Thyroid gland (tissue), 4 donors: ENCODE data around the gene BUD23. TPM values are rescaled to one million over a fixed set of nuclear protein-coding genes. Genes with fewer than 3 reads are reported as not detected.

Experiments
- DNase-seq, 2 donors: peaks; one replicate each; pipeline ENCODE4 v3.0.0-alpha.2; 2019
- H3K27ac ChIP-seq, 3 donors: fragments of 200-600 bp; sonication (generic); 1 replicate in 2 of 3; 2 replicates in 1 of 3; pipeline ENCODE4 v1.5.1; 2016 to 2019; ENCODE audit warnings: mild to moderate bottlenecking in 1 of 3, moderate library complexity in 1 of 3
- H3K27me3 ChIP-seq: fragments of 200-600 bp; sonication (generic); one replicate; pipeline ENCODE4 v1.5.1; 2019
- H3K36me3 ChIP-seq, 2 donors: fragments of 200-600 bp; sonication (generic); one replicate each; pipeline ENCODE4 v1.5.1; 2016 to 2019
- H3K4me1 ChIP-seq, 2 donors: fragments of 200-600 bp; sonication (generic); one replicate each; pipeline ENCODE4 v1.5.1; 2017 to 2019
- H3K4me3 ChIP-seq, 3 donors: fragments of 200-600 bp; sonication (generic); replicated peaks in 1 of 3; 1 replicate in 2 of 3; 2 replicates in 1 of 3; pipeline ENCODE4 v1.5.1; 2016; ENCODE audit warnings: mild to moderate bottlenecking in 1 of 3
- H3K9me3 ChIP-seq: fragments of 200-600 bp; sonication (generic); one replicate; pipeline ENCODE4 v1.5.1; 2017
- POLR2A ChIP-seq, 2 donors: fragments of 450-650 bp; IDR thresholded peaks; one replicate each; pipeline ENCODE4 v1.6.1; 2017; ENCODE audit warnings: antibody characterized with exemption in 2 of 2, mild to moderate bottlenecking in 2 of 2, moderate library complexity in 1 of 2
- WGBS, 2 donors: methylation state at CpG; one replicate each; pipeline ENCODE4 v1.1.5; 2017; 5-methylcytosine and 5-hydroxymethylcytosine counted together
- intact Hi-C: fragments of 100-400 bp; cut with DNase I; formaldehyde crosslinking; loops from one replicate; pipeline ENCODE4 v1.15.1; 2023
- total RNA-seq, 4 donors: library from RNA; depleted of rRNA; stranded (reverse); fragments of >200 nt; gene quantifications; one replicate each; pipeline ENCODE4 v1.2.3, GENCODE V29; 2016
- TF ChIP-seq, protein P1 (sequence below), 6 experiments: fragments of 200-600 bp in 3 of 6; fragments of 450-650 bp in 3 of 6; sonication (generic) in 3 of 6; IDR thresholded peaks; one replicate each; pipeline ENCODE4 v1.5.1; 2016 to 2019; ENCODE audit warnings: antibody characterized with exemption in 6 of 6, mild to moderate bottlenecking in 2 of 6, inconsistent platforms in 1 of 6, moderate library complexity in 1 of 6

The BUD23 gene
- total RNA-seq, 4 donors from 2014 or later = 58.3 to 78.0 (median 64.9) TPM

DNA sequence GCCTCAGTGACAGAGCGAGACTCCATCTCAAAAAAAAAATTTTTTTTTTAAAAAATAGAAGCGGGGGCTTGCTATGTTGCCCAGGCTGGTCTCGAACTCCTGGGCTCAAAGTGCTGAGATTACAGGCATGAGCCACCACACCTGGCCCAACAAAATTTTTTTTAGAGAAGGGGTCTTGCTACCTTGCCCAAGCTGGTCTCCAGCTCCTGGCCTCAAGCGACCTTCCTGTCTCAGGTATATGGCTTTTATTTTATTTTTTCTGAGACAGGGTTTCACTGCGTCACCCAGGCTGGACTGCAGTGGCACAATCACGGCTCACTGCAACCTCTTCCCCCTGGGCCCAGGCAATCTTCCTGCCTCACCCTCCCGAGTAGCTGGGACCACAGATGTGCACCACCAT lies 56.8 kb downstream of the BUD23 start:
- peak overlapping the region; percentile 98 to 100 (median 99) for H3K27ac ChIP-seq
- TF ChIP-seq POLR2A (IDR thresholded peaks at IDR 0.05) = no peak
- TF ChIP-seq, protein P1, sequence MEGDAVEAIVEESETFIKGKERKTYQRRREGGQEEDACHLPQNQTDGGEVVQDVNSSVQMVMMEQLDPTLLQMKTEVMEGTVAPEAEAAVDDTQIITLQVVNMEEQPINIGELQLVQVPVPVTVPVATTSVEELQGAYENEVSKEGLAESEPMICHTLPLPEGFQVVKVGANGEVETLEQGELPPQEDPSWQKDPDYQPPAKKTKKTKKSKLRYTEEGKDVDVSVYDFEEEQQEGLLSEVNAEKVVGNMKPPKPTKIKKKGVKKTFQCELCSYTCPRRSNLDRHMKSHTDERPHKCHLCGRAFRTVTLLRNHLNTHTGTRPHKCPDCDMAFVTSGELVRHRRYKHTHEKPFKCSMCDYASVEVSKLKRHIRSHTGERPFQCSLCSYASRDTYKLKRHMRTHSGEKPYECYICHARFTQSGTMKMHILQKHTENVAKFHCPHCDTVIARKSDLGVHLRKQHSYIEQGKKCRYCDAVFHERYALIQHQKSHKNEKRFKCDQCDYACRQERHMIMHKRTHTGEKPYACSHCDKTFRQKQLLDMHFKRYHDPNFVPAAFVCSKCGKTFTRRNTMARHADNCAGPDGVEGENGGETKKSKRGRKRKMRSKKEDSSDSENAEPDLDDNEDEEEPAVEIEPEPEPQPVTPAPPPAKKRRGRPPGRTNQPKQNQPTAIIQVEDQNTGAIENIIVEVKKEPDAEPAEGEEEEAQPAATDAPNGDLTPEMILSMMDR (IDR thresholded peaks at IDR 0.05) = no peak
- 90 to 95% methylated on average over 7 of the region's 7 CpGs for WGBS, 2 donors

DNA sequence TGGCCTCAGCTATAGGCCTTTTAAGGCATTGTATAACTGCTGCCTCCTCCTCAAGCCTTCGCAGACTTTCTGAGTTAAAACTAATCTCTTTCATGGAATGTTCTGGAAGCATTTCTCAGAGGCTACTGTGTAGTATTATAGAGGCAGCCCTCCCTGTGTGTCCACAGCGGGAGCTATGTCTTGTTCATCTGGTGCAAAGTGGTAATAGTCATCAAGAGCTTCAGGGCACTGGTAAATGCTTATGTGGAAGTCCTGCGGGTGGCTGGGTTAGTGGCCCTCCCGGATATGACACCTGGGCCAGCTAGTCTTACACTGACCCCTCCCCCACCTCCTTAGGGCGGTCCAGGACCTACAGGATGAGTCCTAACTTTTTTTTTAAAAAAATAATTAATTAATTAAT lies 57.4 kb downstream of the BUD23 start:
- intact Hi-C loops = loop anchor here (5.0 kb wide), 1 partner anchor 87 kb away; no protein-coding TSS in a partner anchor

More for the DNA sequence above, 56.8 kb downstream of the BUD23 start:
- Histone ChIP-seq H3K36me3 (peaks cover 17 to 18% of the 10 kb centered on the region in 2 donors), H3K4me1 (peaks cover 55 to 78% of the 10 kb centered on the region in 2 donors), H3K27me3 (no peaks in the 10 kb centered on the region), H3K4me3 (no peak overlapping the region), H3K9me3 (no peaks in the 10 kb centered on the region)
- intact Hi-C loops = loop anchor here (5.0 kb wide), 1 partner anchor 87 kb away; no protein-coding TSS in a partner anchor
- DNase-seq = no peak

DNA sequence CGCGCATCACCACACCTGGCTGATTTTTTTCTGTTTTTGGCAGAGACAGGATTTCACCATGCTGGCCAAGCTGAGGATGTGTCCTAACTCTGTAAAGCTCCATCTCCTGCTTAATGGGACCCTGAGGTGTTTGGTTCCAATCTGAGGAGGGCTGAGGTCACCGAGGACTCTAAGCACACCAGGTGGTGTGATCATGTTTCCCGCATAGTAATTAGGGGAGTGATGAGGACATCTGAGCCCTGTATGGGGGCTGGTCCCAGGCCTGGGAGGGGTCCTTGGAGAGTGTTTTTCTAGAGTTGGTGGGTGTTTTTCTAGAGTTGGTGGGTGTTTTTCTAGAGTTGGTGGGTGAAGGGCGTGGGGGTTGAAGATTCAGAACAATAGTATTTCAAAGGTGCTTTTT lies 58.2 kb downstream of the BUD23 start:
- peaks cover 68 to 83% of the 10 kb centered on the region in 2 donors for H3K4me1 ChIP-seq
- no peak overlapping the region for H3K4me3 ChIP-seq
- peak; percentile 62 to 66 for DNase-seq
- H3K36me3 ChIP-seq = peaks cover 4 to 9% of the 10 kb centered on the region in 2 donors
- TF ChIP-seq, protein P1 (IDR thresholded peaks at IDR 0.05) = no peak
- TF ChIP-seq POLR2A (IDR thresholded peaks at IDR 0.05) = peak in 1 of 2 donors; percentile 49
- intact Hi-C loops = loop anchor here (5.0 kb wide), 1 partner anchor 86 kb away; no protein-coding TSS in a partner anchor
- H3K9me3 ChIP-seq = no peaks in the 10 kb centered on the region
- H3K27ac ChIP-seq = peak overlapping the region; percentile 98 to 100 (median 99)
- 59 to 69% methylated on average over 5 of the region's 5 CpGs for WGBS, 2 donors
- no peaks in the 10 kb centered on the region for H3K27me3 ChIP-seq

More for the DNA sequence above, 57.4 kb downstream of the BUD23 start:
- Histone ChIP-seq H3K9me3 (no peaks in the 10 kb centered on the region), H3K27me3 (no peaks in the 10 kb centered on the region), H3K4me1 (peaks cover 61 to 78% of the 10 kb centered on the region in 2 donors), H3K36me3 (peaks cover 13 to 16% of the 10 kb centered on the region in 2 donors), H3K27ac (peak overlapping the region; percentile 98 to 100 (median 99)), H3K4me3 (no peak overlapping the region)
- peak in 1 of 2 donors; percentile 45 for DNase-seq
- 79 to 80% methylated on average over 5 of the region's 5 CpGs for WGBS, 2 donors
- TF ChIP-seq, protein P1 (IDR thresholded peaks at IDR 0.05) = no peak
- no peak for TF ChIP-seq POLR2A (IDR thresholded peaks at IDR 0.05)

DNA sequence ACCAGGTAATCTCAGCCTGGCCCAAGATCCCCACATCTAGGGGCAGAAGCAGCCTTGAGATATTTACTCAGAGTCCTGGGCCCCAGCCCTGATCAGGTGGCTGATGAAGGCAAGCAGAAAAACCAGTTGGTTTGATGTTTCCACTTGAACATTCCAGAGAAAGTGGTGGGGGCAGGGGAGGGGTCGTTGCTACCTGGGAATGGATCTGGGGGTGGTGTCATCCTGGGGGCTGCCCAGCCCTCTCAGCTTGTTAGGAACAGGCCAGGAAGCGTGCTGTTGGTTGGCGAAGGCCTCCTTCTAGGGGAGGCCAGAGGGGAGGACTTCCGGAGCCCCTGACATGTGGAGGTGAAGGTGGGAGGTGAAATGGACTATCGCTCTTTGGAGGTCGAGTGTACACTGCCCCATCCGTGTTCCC lies 58.9 kb downstream of the BUD23 start:
- peak overlapping the region; percentile 98 to 100 (median 99) for H3K27ac ChIP-seq
- H3K9me3 ChIP-seq = no peaks in the 10 kb centered on the region
- DNase-seq = peak; percentile 91 to 92
- H3K4me3 ChIP-seq = no peak overlapping the region
- TF ChIP-seq, protein P1 (IDR thresholded peaks at IDR 0.05) = peak in 1 of 6 experiments; percentile 31
- peak in 1 of 2 donors; percentile 31 for TF ChIP-seq POLR2A (IDR thresholded peaks at IDR 0.05)
- no peaks in the 10 kb centered on the region for H3K27me3 ChIP-seq
- WGBS, 2 donors = 31 to 35% methylated on average over 6 to 7 of the region's 7 CpGs
- H3K36me3 ChIP-seq = peaks cover 0 to 2% of the 10 kb centered on the region in 2 donors
- peaks cover 71 to 81% of the 10 kb centered on the region in 2 donors for H3K4me1 ChIP-seq
- intact Hi-C loops = loop anchor here (5.0 kb wide), 1 partner anchor 85 kb away; no protein-coding TSS in a partner anchor
